GM20000 (cell line): ENCODE results near the gene RARA.
A peak's percentile ranks its signal among the peaks of the same experiment; 100 is the strongest.

ENCODE experiments used
- DNase-seq: peaks from one replicate; pipeline ENCODE4 v3.0.0; 2012; ENCODE audit warnings: low spot score
- CTCF ChIP-seq: IDR thresholded peaks from 2 replicates; pipeline ENCODE4 v1.5.1; 2012; ENCODE audit warnings: mild to moderate bottlenecking, control low read depth; ENCODE audit errors: extremely low read depth, missing control alignments

The RARA gene

DNA sequence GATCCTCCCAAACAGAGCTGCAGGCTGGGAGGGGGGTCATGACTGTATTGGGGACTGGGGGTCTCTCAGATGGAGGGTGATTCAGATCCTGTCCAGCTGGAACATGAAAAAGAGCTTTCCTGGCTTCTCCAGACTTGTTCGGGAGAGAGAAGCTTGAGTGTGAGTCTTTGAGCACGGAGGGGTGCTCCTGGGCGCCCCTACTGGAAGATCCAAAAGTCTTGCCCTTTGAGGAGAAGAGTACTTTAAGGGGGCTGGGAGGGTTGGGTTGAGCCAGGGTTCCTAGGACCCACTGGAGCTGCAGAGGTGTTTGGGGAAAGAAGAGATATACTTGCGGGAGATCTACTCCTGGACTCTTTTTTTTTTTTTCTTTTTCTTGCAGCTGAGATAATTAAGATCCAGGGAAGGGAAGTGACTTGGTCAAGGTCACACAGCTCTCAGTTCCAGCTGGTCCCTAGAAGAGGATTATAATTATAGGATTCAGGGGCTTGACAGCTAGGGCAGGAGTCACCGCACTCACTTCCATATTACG, 8.4 kb downstream of the RARA start:
- TF ChIP-seq CTCF, result peak; percentile 62
- DNase-seq, result peak; percentile 78

GRCh38 chr17:40317880-40318829, 9.2 kb downstream of the RARA start:
- no peak for TF ChIP-seq CTCF
- peak; percentile 98 for DNase-seq

GRCh38 chr17:40318830-40319391, 9.9 kb downstream of the RARA start:
- DNase-seq, result peak; percentile 12
- TF ChIP-seq CTCF, result no peak

- no peak for TF ChIP-seq CTCF
- peak; percentile 26 for DNase-seq
Observed at GRCh38 chr17:40319651-40320540, 10.9 kb downstream of the RARA start.

DNA sequence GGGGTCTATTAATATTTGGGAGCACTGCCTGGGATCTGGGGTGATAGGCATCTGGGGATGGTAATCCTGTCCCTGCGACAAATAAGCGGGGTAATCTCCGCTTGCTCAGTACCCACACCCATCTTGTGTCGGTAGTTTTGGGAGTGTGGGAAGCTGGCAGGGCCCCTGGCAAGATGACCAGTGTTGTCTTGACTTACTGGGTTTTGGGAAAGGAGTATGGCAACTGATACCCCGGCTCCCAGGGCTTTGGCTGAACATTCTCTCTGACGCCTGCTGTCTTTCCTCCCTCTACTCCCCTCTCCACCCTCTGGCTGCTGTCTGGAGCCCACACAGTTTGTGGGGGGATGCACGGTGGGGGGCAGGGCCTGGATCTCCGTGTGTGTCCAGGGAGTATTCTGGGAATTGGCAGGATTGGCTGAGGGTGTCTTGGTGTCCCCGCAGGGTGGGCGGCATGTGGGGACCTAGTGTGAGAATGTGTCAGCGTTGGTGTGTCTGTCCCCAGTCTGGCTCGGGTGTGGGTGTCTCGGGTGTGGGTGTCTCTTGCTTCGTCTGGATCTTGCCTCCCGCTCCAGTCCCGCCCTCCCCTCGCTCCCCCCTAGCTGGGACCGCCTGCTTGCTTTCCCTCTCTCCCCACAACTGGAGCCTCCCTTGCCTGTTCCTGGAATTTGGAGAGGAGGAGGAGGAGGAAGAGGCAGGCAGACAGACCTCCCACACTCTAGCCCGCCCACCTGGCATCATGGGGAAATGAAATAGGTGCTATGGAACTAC, 12.0 kb downstream of the RARA start:
- no peak for DNase-seq
- no peak for TF ChIP-seq CTCF

GRCh38 chr17:40321524-40321929, 12.5 kb downstream of the RARA start:
- TF ChIP-seq CTCF, result no peak
- no peak for DNase-seq
